GM10266 (cell line): ENCODE data around the gene CREB3L1.

Source experiments
- DNase-seq: peaks from one replicate; pipeline ENCODE4 v3.0.0; 2012; ENCODE audit errors: extremely low spot score
- TF ChIP-seq, protein P1 (sequence below): IDR thresholded peaks from 2 replicates; pipeline ENCODE4 v1.5.1; 2012; ENCODE audit warnings: mild to moderate bottlenecking, low read depth; ENCODE audit not compliant: control insufficient read depth, insufficient read depth; ENCODE audit errors: missing control alignments

The CREB3L1 gene

DNA sequence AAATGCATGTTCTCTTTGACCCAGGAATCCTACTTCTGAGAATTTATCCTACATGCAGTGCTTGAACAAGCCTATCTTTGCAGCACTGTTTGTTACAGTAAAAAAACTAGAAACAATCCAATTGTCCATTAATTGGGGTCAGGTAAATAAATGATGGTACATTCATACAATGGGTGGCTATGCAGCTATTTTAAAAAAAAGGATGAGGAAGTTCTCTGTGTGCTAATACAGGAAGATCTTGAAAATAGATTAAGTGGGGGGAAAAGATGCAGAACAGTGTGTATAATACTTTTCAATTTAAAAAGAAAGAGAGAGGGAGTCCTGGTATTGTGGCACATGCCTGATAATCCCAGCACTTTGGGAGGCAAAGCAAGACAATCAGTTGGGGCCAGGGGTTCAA is 9.5 kb upstream of the CREB3L1 start:
- TF ChIP-seq, protein P1, sequence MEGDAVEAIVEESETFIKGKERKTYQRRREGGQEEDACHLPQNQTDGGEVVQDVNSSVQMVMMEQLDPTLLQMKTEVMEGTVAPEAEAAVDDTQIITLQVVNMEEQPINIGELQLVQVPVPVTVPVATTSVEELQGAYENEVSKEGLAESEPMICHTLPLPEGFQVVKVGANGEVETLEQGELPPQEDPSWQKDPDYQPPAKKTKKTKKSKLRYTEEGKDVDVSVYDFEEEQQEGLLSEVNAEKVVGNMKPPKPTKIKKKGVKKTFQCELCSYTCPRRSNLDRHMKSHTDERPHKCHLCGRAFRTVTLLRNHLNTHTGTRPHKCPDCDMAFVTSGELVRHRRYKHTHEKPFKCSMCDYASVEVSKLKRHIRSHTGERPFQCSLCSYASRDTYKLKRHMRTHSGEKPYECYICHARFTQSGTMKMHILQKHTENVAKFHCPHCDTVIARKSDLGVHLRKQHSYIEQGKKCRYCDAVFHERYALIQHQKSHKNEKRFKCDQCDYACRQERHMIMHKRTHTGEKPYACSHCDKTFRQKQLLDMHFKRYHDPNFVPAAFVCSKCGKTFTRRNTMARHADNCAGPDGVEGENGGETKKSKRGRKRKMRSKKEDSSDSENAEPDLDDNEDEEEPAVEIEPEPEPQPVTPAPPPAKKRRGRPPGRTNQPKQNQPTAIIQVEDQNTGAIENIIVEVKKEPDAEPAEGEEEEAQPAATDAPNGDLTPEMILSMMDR, result no peak
- DNase-seq, result no peak

DNA sequence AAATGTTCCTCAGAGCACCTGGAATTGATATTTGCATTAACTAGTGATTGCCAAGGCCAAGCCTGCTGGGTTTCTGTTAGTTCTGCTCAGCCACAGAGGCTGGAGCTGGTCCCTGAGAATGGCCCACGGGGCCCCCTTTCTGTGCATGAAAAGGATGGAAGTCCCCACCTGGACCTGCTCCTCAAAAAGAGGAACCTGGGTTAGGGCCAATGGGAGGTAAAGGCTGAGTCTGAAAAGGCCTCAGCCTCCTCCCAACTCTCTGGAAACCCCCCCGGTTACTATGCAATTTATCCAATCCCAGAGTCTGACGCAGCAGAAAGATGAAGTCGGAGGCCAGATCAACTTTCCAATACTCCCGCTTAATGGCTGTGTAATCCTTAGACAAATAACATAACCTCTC is 6.8 kb upstream of the CREB3L1 start:
- TF ChIP-seq, protein P1, result no peak
- peak; percentile 65 for DNase-seq

DNA sequence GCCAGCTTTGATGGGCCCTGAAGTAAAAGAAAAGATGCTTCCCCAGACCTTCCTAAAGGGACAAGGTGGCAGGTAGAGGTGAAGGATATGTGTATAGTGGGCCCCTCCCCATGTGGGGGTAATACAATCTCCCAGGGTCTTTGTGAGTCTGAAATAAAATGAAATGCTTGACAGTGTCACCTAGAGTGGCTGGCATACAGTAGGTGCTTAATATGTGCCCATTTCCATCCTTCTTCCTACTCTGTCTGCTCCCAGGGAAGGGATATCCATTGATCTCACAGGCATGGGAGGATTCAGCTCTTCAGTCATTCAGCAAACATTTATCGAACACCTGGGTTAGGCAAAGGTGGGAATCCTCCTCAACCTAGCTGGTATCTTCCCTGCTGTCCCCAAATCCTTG is 6.1 kb upstream of the CREB3L1 start:
- DNase-seq, result no peak
- TF ChIP-seq, protein P1, result no peak

DNA sequence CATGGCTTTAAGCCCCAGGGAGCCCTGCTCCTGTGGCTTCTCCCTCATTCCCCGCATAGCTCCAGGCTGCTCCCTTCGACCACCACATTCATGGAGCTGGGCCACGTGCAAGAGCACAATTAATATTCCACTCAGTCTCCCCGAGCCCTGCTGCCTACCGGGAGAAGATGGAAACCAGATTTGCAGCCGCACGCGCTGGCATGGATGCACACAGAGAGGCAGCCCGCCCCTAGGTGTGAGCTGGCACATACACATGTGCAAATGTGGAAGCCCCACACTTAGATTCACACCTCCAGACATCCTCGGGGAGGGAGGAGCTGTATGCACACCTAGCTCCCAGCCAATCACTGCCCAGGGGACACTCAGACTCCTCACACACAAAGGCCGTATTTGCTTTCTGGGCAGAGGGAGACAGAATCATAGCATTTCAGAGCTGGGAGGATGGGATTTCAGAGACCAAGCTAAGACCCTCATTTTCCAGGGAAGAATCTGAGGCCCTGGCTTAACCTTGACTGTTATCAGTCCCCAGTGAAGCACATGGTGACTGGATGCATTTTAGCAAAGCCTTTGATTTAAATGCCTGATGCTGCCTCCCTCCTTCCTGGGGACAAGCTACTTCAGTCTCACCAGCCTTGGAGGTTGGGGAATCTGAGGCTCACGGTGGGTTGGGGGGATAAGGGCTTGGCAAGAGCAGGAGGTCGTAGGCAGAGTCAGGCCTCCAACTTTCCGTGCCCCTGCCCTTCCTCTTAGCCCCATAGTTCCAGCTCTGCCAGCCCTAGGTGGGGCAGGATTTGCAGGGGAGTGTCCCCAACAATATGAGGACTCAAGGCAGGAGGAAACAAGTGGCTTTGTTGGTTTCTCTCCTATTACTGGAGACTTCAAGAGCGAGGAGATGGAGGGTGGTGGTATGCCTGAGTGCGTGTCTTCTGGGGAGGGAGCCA is 5.3 kb upstream of the CREB3L1 start:
- TF ChIP-seq, protein P1, result no peak
- DNase-seq, result no peak

DNA sequence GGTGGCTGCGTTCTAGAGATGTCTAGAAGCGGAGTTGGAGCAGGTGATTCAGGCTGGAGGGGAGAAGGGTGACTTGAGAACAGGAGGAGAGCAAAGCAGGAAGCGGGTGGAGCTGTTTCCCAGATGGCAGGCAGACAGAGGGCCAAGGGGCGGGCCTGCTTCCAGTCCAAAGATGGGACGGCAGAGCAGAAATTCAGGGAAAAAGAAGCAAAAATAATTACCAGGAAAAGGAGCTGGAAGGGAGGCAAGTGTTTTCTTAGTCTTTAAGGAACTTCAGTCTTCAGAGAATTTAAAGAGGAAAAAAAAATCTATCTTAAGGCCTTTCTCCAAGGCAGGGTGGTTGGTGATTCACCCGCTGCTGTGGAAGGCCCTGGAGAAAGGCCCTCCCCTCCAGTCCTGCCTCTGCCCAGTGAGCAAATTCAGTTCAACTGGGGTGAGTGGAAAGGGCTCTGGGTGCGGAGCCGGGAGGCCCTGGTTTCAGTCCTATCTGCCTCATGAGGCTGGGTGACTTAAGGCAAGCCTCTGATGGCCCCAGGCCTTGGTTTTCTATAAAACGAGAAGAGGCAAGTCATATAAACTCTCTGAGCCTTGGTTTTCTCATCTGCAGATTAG is 4.5 kb upstream of the CREB3L1 start:
- DNase-seq, result no peak

DNA sequence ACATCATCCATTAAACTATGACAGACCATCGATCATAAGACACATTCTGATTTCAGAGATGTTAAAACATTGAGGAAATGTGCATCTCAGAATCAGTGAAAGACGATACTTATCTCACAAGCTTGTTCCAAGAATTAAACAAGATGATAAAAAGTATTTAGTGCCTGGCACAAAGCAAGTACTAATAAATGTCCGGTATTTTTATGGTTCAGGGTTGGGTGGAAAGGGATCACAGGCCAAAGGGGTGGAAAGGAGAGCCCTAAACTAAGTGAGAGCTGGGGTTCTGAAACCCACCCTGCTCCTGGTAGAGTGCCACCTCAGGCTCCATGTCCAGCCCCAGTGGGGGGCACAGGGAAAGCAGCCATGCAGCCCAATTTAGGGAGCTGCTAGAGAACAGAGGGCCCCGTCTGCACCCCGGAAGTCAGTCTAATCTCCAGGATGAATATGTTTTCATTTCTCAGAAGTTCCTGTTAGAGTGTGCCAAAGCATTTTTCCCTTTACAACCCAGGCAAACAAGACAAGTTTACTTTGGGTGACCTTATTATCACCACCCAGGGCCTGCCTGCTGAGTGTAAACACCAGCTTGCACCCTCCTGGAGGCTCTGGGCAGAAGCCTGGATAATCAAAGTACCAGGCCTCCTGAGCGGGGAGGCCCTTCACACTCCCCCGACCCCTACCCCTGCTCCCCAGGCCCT is 3.8 kb upstream of the CREB3L1 start:
- TF ChIP-seq, protein P1, result no peak
- no peak for DNase-seq

More for the DNA sequence above, 4.5 kb upstream of the CREB3L1 start:
- TF ChIP-seq, protein P1, result no peak
